Peyer's patch (tissue), 4 donors: ENCODE data around the gene SPNS3. TPM values are rescaled to one million over a fixed set of nuclear protein-coding genes. Genes with fewer than 3 reads are reported as not detected.
A peak's percentile ranks its signal among the peaks of the same experiment; 100 is the strongest.

Experiments used
- DNase-seq, 3 donors: peaks; one replicate each; pipeline ENCODE4 v3.0.0-alpha.2; 2017 to 2019
- H3K27ac ChIP-seq, 4 donors: fragments of 200-600 bp; sonication (generic); one replicate each; pipeline ENCODE4 v1.5.1; 2016 to 2019
- H3K27me3 ChIP-seq, 2 donors: fragments of 200-600 bp; sonication (generic); one replicate each; pipeline ENCODE4 v1.5.1; 2019
- H3K36me3 ChIP-seq, 3 donors: fragments of 200-600 bp; sonication (generic); one replicate each; pipeline ENCODE4 v1.5.1; 2016 to 2019
- H3K4me1 ChIP-seq, 4 donors: fragments of 200-600 bp; sonication (generic); one replicate each; pipeline ENCODE4 v1.5.1; 2016 to 2019
- H3K4me3 ChIP-seq, 4 donors: fragments of 200-600 bp; sonication (generic); 1 replicate in 3 of 4; 2 replicates in 1 of 4; pipeline ENCODE4 v1.5.1; 2016 to 2019; ENCODE audit warnings: mild to moderate bottlenecking in 1 of 4
- H3K9me3 ChIP-seq, 4 donors: fragments of 200-600 bp; sonication (generic); one replicate each; pipeline ENCODE4 v1.5.1; 2016 to 2019; ENCODE audit warnings: mild to moderate bottlenecking in 1 of 4
- CTCF ChIP-seq, 6 experiments: fragments of 450-650 bp in 4 of 6; fragments of 200-600 bp in 2 of 6; sonication (generic) in 1 of 6; IDR thresholded peaks; one replicate each; pipeline ENCODE4 v1.5.1; 2017 to 2019; ENCODE audit warnings: antibody characterized with exemption in 6 of 6, mild to moderate bottlenecking in 3 of 6, moderate library complexity in 1 of 6
- POLR2A ChIP-seq, 2 donors: fragments of 450-650 bp; IDR thresholded peaks; one replicate each; pipeline ENCODE4 v1.5.1; 2017; ENCODE audit warnings: antibody characterized with exemption in 2 of 2, mild to moderate bottlenecking in 2 of 2, moderate library complexity in 2 of 2
- total RNA-seq, 4 donors: library from RNA; depleted of rRNA; stranded (reverse); fragments of >200 nt; gene quantifications; one replicate each; pipeline ENCODE4 v1.1.0, GENCODE V29; 2016

Gene SPNS3
- total RNA-seq, 4 donors from 2014 or later: 1.1 to 2.0 TPM; not detected in 2

GRCh38 chr17:4440690-4441686 lies 7.2 kb downstream of the SPNS3 start:
- TF ChIP-seq POLR2A (IDR thresholded peaks at IDR 0.05) (no peak), CTCF (IDR thresholded peaks at IDR 0.05) (no peak)
- Histone ChIP-seq H3K4me1 (no peaks in the 10 kb centered on the region), H3K4me3 (no peak overlapping the region), H3K27me3 (no peaks in the 10 kb centered on the region), H3K36me3 (no peaks in the 10 kb centered on the region), H3K27ac (no peak overlapping the region), H3K9me3 (no peaks in the 10 kb centered on the region)
- no peak for DNase-seq

GRCh38 chr17:4442582-4442981 lies 8.8 kb downstream of the SPNS3 start:
- H3K27ac ChIP-seq: no peak overlapping the region
- no peaks in the 10 kb centered on the region for H3K4me1 ChIP-seq
- H3K36me3 ChIP-seq: no peaks in the 10 kb centered on the region
- no peak for DNase-seq
- H3K4me3 ChIP-seq: no peak overlapping the region
- no peaks in the 10 kb centered on the region for H3K9me3 ChIP-seq
- no peaks in the 10 kb centered on the region for H3K27me3 ChIP-seq
- TF ChIP-seq CTCF (IDR thresholded peaks at IDR 0.05) (no peak), POLR2A (IDR thresholded peaks at IDR 0.05) (no peak)

- Histone ChIP-seq H3K9me3 (no peaks in the 10 kb centered on the region), H3K4me3 (no peak overlapping the region), H3K27me3 (no peaks in the 10 kb centered on the region), H3K27ac (no peak overlapping the region), H3K36me3 (no peaks in the 10 kb centered on the region), H3K4me1 (no peaks in the 10 kb centered on the region)
- DNase-seq: no peak
- TF ChIP-seq POLR2A (IDR thresholded peaks at IDR 0.05): no peak
- no peak for TF ChIP-seq CTCF (IDR thresholded peaks at IDR 0.05)
Observed at GRCh38 chr17:4443476-4443875, 9.7 kb downstream of the SPNS3 start.

GRCh38 chr17:4444782-4445473 lies 11.2 kb downstream of the SPNS3 start:
- Histone ChIP-seq H3K36me3 (no peaks in the 10 kb centered on the region), H3K9me3 (no peaks in the 10 kb centered on the region), H3K4me1 (peaks cover 0 to 7% (median 0%) of the 10 kb centered on the region in 4 donors), H3K27ac (no peak overlapping the region), H3K4me3 (no peak overlapping the region), H3K27me3 (no peaks in the 10 kb centered on the region)
- DNase-seq: peak in 2 of 3 donors; percentile 79 to 88
- TF ChIP-seq POLR2A (IDR thresholded peaks at IDR 0.05): no peak

GRCh38 chr17:4445731-4446130 lies 12.0 kb downstream of the SPNS3 start:
- no peaks in the 10 kb centered on the region for H3K27me3 ChIP-seq
- no peak overlapping the region for H3K27ac ChIP-seq
- H3K36me3 ChIP-seq: no peaks in the 10 kb centered on the region
- no peaks in the 10 kb centered on the region for H3K9me3 ChIP-seq
- peaks cover 0 to 11% (median 0%) of the 10 kb centered on the region in 4 donors for H3K4me1 ChIP-seq
- DNase-seq: no peak
- no peak overlapping the region for H3K4me3 ChIP-seq
- no peak for TF ChIP-seq POLR2A (IDR thresholded peaks at IDR 0.05)
- no peak for TF ChIP-seq CTCF (IDR thresholded peaks at IDR 0.05)
